OCI-LY1 (cell line): Measurements from ENCODE around the gene RAB24.

Experiments
- H2AFZ ChIP-seq: fragments of 200-600 bp; sonication (generic), shearing (Covaris generic); 2 replicates; pipeline ENCODE4 v1.6.0; 2014; ENCODE audit warnings: antibody characterized with exemption, mild to moderate bottlenecking, low read length
- H3F3A ChIP-seq: fragments of 200-600 bp; sonication (generic), shearing (Covaris generic); 2 replicates; pipeline ENCODE4 v1.6.0; 2014; ENCODE audit warnings: mild to moderate bottlenecking, antibody characterized with exemption, low read length, moderate library complexity; ENCODE audit not compliant: insufficient read depth
- H3K27ac ChIP-seq: fragments of 200-600 bp; sonication (generic); 2 replicates; pipeline ENCODE4 v1.5.1; 2014; ENCODE audit warnings: low read length, mixed run types, mild to moderate bottlenecking, low read depth; ENCODE audit not compliant: poor library complexity, severe bottlenecking
- H3K27me3 ChIP-seq: fragments of 200-600 bp; sonication (generic); 2 replicates; pipeline ENCODE4 v1.6.0; 2014; ENCODE audit warnings: antibody characterized with exemption, mild to moderate bottlenecking, low read length, moderate library complexity; ENCODE audit not compliant: insufficient read depth
- H3K36me3 ChIP-seq: fragments of 200-600 bp; sonication (generic); 2 replicates; pipeline ENCODE4 v1.6.1; 2014; ENCODE audit warnings: mild to moderate bottlenecking, antibody characterized with exemption, low read length, moderate library complexity, mixed read lengths; ENCODE audit not compliant: insufficient read depth
- H3K4me1 ChIP-seq: fragments of 200-600 bp; sonication (generic); 2 replicates; pipeline ENCODE4 v1.5.1; 2014; ENCODE audit warnings: mild to moderate bottlenecking, low read length, moderate library complexity; ENCODE audit not compliant: insufficient read depth, severe bottlenecking
- H3K4me2 ChIP-seq: fragments of 200-600 bp; sonication (generic), shearing (Covaris generic); 2 replicates; pipeline ENCODE4 v1.6.1; 2014; ENCODE audit warnings: low read length
- H3K4me3 ChIP-seq: fragments of 200-600 bp; sonication (generic); 2 replicates; pipeline ENCODE4 v1.5.1; 2014; ENCODE audit warnings: low read length, low read depth, mild to moderate bottlenecking, mixed read lengths; ENCODE audit not compliant: poor library complexity, severe bottlenecking
- H3K79me2 ChIP-seq: fragments of 200-600 bp; shearing (Covaris generic); 2 replicates; pipeline ENCODE4 v1.6.1; 2016; ENCODE audit warnings: mixed run types, low read length, mixed read lengths; ENCODE audit not compliant: insufficient read depth
- H3K9ac ChIP-seq: fragments of 200-600 bp; sonication (generic), shearing (Covaris generic); 2 replicates; pipeline ENCODE4 v1.6.1; 2014; ENCODE audit warnings: mild to moderate bottlenecking, low read length, mixed read lengths
- H3K9me2 ChIP-seq: fragments of 200-600 bp; sonication (generic), shearing (Covaris generic); 2 replicates; pipeline ENCODE4 v1.6.1; 2014; ENCODE audit warnings: low read depth, mild to moderate bottlenecking, low read length, mixed read lengths
- H3K9me3 ChIP-seq: fragments of 200-600 bp; shearing (Covaris generic); 2 replicates; pipeline ENCODE4 v1.6.1; 2014; ENCODE audit warnings: low read length, mixed read lengths
- H4K20me1 ChIP-seq: fragments of 200-600 bp; sonication (generic), shearing (Covaris generic); 2 replicates; pipeline ENCODE4 v1.6.0; 2016; ENCODE audit warnings: mild to moderate bottlenecking, low read length; ENCODE audit not compliant: insufficient read depth
- EZH2 ChIP-seq: fragments of 200-600 bp; sonication (generic), shearing (Covaris generic); IDR thresholded peaks from 2 replicates; pipeline ENCODE4 v1.8.0; 2017; ENCODE audit warnings: borderline replicate concordance, mixed run types, mild to moderate bottlenecking, antibody characterized with exemption, low read length, moderate library complexity, mixed read lengths
- TF ChIP-seq, protein P1 (sequence below): fragments of 200-600 bp; sonication (generic), shearing (Covaris generic); IDR thresholded peaks from 2 replicates; pipeline ENCODE4 v1.5.1; 2017; ENCODE audit warnings: mild to moderate bottlenecking, antibody characterized with exemption, low read length, moderate library complexity, mixed read lengths

RAB24 gene

DNA sequence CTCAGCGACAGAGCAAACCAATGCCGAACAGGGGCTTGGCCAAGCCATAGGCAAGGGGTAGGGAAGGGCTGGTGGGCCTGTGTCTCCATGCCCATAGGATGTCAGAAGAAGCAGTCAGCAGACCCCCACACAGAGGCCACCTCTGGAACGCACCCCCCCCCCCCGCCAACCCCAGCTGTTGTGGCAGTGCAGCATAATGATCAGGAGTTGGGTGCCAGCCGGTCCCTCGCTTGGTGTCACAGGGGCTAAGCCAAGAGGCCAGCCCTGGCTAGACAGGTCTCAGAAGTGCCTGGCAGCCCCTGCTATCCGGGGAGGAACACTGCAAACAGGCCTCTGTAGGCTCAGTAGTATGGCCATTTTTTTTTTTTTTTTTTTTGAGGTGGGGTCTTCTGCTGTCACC, 11.9 kb upstream of the RAB24 start:
- H3K9me2 ChIP-seq = no peaks in the 10 kb centered on the region
- H3K27ac ChIP-seq = no peak overlapping the region
- peaks cover 10% of the 10 kb centered on the region for H3K9me3 ChIP-seq
- no peak overlapping the region for H3K4me2 ChIP-seq
- no peak overlapping the region for H2AFZ ChIP-seq
- H3K4me3 ChIP-seq = no peak overlapping the region
- no peaks in the 10 kb centered on the region for H3K79me2 ChIP-seq
- no peaks in the 10 kb centered on the region for H4K20me1 ChIP-seq
- H3K36me3 ChIP-seq = peaks cover 10% of the 10 kb centered on the region
- H3F3A ChIP-seq = no peaks in the 10 kb centered on the region
- TF ChIP-seq, protein P1, sequence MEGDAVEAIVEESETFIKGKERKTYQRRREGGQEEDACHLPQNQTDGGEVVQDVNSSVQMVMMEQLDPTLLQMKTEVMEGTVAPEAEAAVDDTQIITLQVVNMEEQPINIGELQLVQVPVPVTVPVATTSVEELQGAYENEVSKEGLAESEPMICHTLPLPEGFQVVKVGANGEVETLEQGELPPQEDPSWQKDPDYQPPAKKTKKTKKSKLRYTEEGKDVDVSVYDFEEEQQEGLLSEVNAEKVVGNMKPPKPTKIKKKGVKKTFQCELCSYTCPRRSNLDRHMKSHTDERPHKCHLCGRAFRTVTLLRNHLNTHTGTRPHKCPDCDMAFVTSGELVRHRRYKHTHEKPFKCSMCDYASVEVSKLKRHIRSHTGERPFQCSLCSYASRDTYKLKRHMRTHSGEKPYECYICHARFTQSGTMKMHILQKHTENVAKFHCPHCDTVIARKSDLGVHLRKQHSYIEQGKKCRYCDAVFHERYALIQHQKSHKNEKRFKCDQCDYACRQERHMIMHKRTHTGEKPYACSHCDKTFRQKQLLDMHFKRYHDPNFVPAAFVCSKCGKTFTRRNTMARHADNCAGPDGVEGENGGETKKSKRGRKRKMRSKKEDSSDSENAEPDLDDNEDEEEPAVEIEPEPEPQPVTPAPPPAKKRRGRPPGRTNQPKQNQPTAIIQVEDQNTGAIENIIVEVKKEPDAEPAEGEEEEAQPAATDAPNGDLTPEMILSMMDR = no peak
- TF ChIP-seq EZH2 = no peak
- no peaks in the 10 kb centered on the region for H3K27me3 ChIP-seq
- H3K9ac ChIP-seq = no peak overlapping the region
- H3K4me1 ChIP-seq = peaks cover 16% of the 10 kb centered on the region

- no peak overlapping the region for H3K4me3 ChIP-seq
- no peak overlapping the region for H3K4me2 ChIP-seq
- H3F3A ChIP-seq = no peaks in the 10 kb centered on the region
- no peaks in the 10 kb centered on the region for H4K20me1 ChIP-seq
- H3K9me3 ChIP-seq = peaks cover 6% of the 10 kb centered on the region
- no peak overlapping the region for H2AFZ ChIP-seq
- TF ChIP-seq, protein P1 = no peak
- no peak for TF ChIP-seq EZH2
- H3K79me2 ChIP-seq = no peaks in the 10 kb centered on the region
- no peaks in the 10 kb centered on the region for H3K27me3 ChIP-seq
- peaks cover 23% of the 10 kb centered on the region for H3K4me1 ChIP-seq
- H3K9me2 ChIP-seq = no peaks in the 10 kb centered on the region
- peaks cover 2% of the 10 kb centered on the region; the same call in 1 of the 2 replicates for H3K36me3 ChIP-seq
- no peak overlapping the region for H3K27ac ChIP-seq
- H3K9ac ChIP-seq = no peak overlapping the region
These were observed 11.1 kb upstream of the RAB24 start for GRCh38 chr5:177314376-177315342.

DNA sequence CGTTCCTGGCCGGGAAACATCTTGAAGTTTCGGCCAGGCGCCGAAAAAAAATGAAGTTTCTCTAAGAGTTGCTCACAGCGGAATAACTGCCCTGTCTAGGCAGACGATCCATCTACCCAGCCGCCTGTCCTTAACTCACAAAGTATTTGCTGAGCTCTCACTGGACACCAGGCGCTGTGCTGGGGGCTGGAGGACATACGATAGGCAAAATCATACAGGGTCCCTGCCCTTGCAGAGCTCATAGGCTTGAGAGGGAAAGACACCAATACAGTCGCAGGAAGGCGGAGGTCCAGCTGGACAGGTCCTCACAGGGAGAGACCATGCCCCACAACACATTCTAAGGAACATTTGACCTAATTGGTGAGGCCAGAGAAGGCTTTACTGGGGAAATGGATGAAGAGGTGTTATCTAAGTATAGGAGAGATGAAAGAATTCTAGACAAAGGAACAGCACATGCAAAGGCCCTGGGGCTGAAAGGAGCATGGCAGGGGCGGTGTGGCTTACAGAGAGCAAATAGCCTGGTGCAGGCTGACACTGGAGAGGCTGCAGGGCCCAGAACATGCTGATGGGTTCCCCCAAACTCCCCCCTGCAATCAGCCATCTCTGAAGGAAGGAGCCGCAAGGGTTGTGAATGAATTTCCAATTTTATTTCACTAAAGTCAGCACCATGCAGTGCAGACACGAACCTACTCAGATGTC, 10.2 kb upstream of the RAB24 start:
- TF ChIP-seq, protein P1 = no peak
- TF ChIP-seq EZH2 = no peak
- H3K9me2 ChIP-seq = no peaks in the 10 kb centered on the region
- no peak overlapping the region for H2AFZ ChIP-seq
- H3K4me1 ChIP-seq = peaks cover 33% of the 10 kb centered on the region
- no peak overlapping the region for H3K27ac ChIP-seq
- no peaks in the 10 kb centered on the region for H4K20me1 ChIP-seq
- no peak overlapping the region for H3K4me3 ChIP-seq
- H3K79me2 ChIP-seq = no peaks in the 10 kb centered on the region
- no peaks in the 10 kb centered on the region for H3F3A ChIP-seq
- peaks cover 8% of the 10 kb centered on the region; the same call in 1 of the 2 replicates for H3K36me3 ChIP-seq
- H3K9ac ChIP-seq = no peak overlapping the region
- H3K9me3 ChIP-seq = no peaks in the 10 kb centered on the region
- no peak overlapping the region for H3K4me2 ChIP-seq
- no peaks in the 10 kb centered on the region for H3K27me3 ChIP-seq
